Natural killer cell treated with Interleukin-12 subunit alpha and Interleukin-12 subunit beta and Interleukin-15 and Interleukin-18, amount 100 ng/mL, for 72 hours (primary cell): ENCODE results near the gene GNG7. TPM values are rescaled to one million over a fixed set of nuclear protein-coding genes. Genes with fewer than 3 reads are reported as not detected.
"Not testable (repeated sequence)": the region's sequence is repeated elsewhere in the genome, so short reads cannot be mapped to it uniquely, and the experiment has no call there.

Experiments
- ATAC-seq, 2 donors: fragments of 150-1000 bp; cut with Tn5 transposase in 1 of 2; sonication (Bioruptor Pico), chemical (Tn5 transposase) in 1 of 2; 2 replicates each; pipeline ENCODE4 v1.10.0; 2021
- DNase-seq: peaks from one replicate; pipeline ENCODE4 v3.0.0; 2022; ENCODE audit warnings: low spot score
- H3K27ac Mint-ChIP-seq, 2 donors: 1 replicate in 1 of 2; 2 replicates in 1 of 2; pipeline ENCODE4 v1.8.0; 2022; ENCODE audit warnings: mixed read lengths in 2 of 2, mild to moderate bottlenecking in 1 of 2, moderate library complexity in 1 of 2
- H3K27me3 Mint-ChIP-seq, 2 donors: 1 replicate in 1 of 2; 2 replicates in 1 of 2; pipeline ENCODE4 v1.8.0; 2022; ENCODE audit warnings: mixed read lengths in 2 of 2
- H3K36me3 Mint-ChIP-seq: one replicate; pipeline ENCODE4 v1.8.0; 2022; ENCODE audit warnings: mixed read lengths
- H3K4me1 Mint-ChIP-seq, 2 donors: 1 replicate in 1 of 2; 2 replicates in 1 of 2; pipeline ENCODE4 v1.8.0; 2022; ENCODE audit warnings: low read depth in 2 of 2, mixed read lengths in 2 of 2, mild to moderate bottlenecking in 1 of 2
- H3K4me3 Mint-ChIP-seq: one replicate; pipeline ENCODE4 v1.8.0; 2022; ENCODE audit warnings: mixed read lengths
- H3K9me3 Mint-ChIP-seq: 2 replicates; pipeline ENCODE4 v1.8.0; 2022; ENCODE audit warnings: mixed read lengths
- total RNA-seq, 2 donors: library from RNA; stranded (reverse); gene quantifications; one replicate each; pipeline ENCODE4 v1.2.3, GENCODE V29; 2022

GNG7 gene
- total RNA-seq, 2 donors from 2014 or later: 0.26 to 0.59 TPM

DNA sequence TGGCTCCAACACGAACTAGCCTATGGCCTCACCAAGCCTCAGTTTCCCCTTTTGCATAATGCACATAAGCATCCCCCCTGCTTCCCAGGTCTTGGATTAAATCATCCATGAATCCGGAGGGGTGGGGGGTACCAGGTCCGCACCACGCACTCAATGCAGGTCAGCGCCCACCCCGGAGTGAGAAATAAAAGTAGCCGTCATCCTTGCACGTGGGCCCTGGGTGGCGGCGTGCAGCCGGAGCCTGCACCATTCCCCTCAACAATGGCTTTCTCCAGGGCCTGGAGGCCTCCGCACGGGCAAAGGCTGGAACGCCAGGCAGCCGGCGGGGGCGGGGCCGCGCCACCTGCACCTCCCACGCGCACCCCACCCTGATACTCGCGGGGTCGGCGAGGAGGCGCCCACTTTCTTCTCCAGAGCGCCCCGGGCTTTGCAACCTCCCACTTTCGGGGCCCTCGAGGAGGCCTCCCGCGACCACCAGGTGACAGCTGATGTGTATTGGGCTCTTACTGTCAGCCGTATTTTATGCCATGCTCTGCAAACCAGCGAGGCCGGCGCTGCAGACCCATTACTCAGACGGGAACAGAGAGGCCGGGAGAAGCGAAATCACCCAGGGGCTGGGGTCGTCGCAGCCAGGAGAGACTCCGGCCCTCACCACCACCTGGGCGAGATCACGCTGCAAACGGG lies 227.3 kb downstream of the GNG7 start:
- peaks cover 10 to 35% of the 10 kb centered on the region in 2 donors for H3K4me1 Mint-ChIP-seq
- peak overlapping the region; percentile 99 for H3K4me3 Mint-ChIP-seq
- ATAC-seq: peak; percentile 0 to 17
- peak overlapping the region; percentile 90 to 99 for H3K27ac Mint-ChIP-seq
- H3K27me3 Mint-ChIP-seq: no peaks in the 10 kb centered on the region
- peak; percentile 79 for DNase-seq
- H3K9me3 Mint-ChIP-seq: no peaks in the 10 kb centered on the region
- peaks cover 28% of the 10 kb centered on the region for H3K36me3 Mint-ChIP-seq

DNA sequence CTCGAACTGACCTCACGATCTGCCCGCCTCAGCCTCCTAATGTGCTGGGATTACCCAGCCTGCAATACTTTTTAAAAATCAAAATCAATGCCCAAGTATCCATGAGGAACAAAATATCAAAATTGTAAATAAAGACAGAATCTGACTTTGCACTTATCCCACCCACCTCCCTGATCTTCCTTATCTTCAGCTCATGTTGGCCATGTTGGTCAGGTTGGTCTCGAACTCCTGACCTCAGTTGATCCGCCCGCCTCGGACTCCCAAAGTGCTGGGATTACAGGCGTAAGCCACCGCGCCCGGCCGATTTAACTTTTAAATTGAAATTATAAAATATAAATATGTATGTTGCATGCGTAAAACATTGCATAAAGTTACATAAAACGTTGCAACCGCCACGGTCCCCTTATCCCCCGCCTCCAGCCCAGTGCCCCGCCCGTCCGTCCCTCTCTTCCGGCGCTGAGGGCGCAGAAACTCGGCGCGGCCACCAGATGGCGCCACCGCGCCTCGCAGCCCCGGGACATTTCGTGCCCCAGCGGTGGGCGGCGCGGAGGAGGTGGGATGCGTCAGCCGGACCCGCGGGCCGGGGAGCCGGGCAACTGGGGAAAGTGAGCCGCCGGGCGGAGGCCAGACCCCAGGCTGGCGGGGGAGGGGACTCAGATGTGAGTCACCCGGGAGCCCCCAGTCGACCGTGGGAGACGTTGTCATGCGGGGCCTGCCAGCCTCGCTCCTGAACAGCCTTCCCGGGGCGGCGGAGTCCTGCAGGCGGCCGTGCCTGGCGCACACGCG lies 228.1 kb downstream of the GNG7 start:
- peak overlapping the region; percentile 99 for H3K4me3 Mint-ChIP-seq
- H3K9me3 Mint-ChIP-seq: no peaks in the 10 kb centered on the region
- peak; percentile 96 for DNase-seq
- peak; percentile 51 to 58 for ATAC-seq
- no peaks in the 10 kb centered on the region for H3K27me3 Mint-ChIP-seq
- peaks cover 28% of the 10 kb centered on the region for H3K36me3 Mint-ChIP-seq
- H3K27ac Mint-ChIP-seq: peak overlapping the region; percentile 90 to 99
- peaks cover 10 to 32% of the 10 kb centered on the region in 2 donors for H3K4me1 Mint-ChIP-seq

DNA sequence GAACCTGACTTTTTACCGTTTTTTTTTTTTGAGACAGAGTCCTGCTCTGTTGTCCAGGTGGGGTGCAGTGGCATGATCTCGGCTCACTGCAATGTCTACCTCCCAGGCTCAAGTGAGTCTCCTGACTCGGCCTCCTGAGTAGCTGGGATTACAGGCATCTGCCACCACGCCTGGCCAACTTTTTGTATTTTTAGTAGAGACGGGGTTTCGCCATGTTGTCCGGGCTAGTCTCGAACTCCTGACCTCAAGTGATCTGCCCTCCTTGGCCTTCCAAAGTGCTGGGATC lies 232.6 kb downstream of the GNG7 start:
- not testable (repeated sequence) for H3K36me3 Mint-ChIP-seq, H3K27ac Mint-ChIP-seq, H3K27me3 Mint-ChIP-seq

DNA sequence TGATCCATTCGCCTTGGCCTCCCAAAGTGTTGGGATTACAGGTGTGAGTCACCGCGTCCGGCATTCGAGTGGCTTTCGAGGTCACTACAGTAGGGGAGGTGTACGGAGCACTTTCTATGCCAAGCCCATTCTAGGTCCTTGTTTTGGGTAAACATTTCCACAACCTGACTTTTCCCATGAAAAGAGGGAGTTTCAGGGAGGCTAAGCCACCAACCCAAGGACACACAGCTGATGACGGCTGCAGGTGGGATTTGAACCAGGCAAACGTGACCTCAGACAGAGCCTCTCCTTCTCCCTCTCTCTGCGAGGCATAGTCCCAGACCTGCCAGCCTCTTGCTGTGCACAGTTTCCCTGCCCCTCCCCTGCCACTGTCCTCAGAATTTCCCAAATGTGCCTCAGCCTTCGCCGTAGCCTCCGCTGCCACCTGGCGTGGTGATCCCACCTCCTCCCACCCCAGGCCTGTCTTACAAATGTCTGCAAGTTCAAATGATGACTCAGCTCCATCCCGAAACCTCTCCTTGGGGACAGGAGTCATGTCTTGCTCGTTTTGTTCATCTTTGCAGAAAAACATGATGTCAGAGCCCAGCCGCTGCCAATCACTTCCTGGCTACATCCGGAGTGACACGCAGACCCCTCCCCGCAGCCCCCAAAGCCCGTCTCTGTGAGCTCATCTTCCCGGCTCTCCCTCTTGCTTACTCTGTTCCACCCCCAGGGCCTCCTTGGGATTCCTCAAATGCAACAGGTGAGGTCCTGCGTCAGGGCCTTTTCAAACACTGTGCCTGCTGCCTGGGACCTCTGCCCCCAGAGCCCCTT lies 233.2 kb downstream of the GNG7 start:
- Mint-ChIP-seq H3K27ac (no peak overlapping the region), H3K36me3 (no peaks in the 10 kb centered on the region), H3K4me1 (peaks cover 0 to 8% of the 10 kb centered on the region in 2 donors), H3K4me3 (no peak overlapping the region), H3K9me3 (no peaks in the 10 kb centered on the region), H3K27me3 (no peaks in the 10 kb centered on the region)
- peak in 1 of 2 donors; percentile 45 for ATAC-seq
- DNase-seq: no peak

More for the DNA sequence above, 232.6 kb downstream of the GNG7 start:
- H3K4me3 Mint-ChIP-seq, ATAC-seq, H3K9me3 Mint-ChIP-seq, DNase-seq, H3K4me1 Mint-ChIP-seq: not testable (repeated sequence)

DNA sequence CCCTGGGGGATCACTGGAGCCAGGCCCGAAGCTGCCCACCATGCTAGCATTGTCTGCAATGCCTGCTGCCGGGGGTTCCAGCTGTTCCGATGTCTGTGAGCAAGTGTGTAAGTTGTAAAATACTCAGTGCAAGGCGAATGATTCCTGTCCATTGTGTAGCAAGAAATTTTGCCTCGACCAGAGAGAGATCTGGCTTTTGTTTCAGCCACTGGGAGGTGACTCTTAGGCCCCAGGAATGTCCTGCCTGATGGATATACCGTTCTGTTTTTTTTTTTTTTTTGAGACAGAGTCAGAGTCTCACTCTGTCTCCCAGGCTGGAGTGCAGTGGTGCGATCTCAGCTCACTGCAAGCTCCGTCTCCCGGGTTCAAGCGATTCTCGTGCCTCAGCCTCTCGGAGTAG lies 233.9 kb downstream of the GNG7 start:
- ATAC-seq: no peak
- no peaks in the 10 kb centered on the region for H3K36me3 Mint-ChIP-seq

DNA sequence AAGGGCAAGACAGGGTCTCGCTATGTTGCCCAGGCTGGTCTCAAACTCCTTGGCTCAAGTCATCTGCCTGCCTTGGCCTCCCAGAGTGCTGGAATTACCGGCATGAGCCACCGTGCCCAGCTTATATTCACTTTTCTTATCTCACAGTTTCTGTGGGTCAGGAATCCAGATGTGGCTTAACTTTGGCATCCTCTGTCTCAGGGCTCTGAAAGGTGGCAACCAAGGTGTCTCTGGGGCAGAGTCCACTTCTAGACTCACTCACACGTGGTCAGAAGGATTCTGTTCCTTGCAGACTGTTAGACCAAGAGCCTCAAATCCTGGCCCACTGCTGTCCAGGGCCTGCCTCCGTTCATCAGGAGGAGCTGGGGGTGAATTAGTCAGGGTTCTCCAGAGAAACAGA lies 238.1 kb downstream of the GNG7 start:
- H3K4me3 Mint-ChIP-seq: no peak overlapping the region

More for the DNA sequence above, 233.9 kb downstream of the GNG7 start:
- Mint-ChIP-seq H3K9me3 (no peaks in the 10 kb centered on the region), H3K4me1 (peaks cover 0 to 8% of the 10 kb centered on the region in 2 donors), H3K4me3 (no peak overlapping the region), H3K27me3 (no peaks in the 10 kb centered on the region), H3K27ac (no peak overlapping the region)
- no peak for DNase-seq

DNA sequence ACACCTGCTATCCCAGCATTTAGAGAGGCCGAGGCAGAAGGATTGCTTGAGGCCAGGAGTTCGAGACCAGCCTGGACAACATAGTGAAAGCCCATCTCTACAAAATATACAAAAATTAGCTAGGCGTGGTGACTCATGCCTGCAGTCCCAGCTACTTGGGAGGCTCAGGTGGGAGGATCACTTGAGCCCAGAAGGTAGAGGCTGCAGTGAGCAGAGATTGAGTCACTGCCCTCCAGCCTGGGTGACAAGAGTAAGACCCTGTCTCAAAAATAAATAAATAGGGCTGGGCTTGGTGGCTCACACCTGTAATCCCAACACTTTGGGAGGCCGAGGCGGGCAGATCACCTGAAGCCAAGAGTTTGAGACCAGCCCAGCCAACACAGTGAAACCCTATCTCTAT lies 238.8 kb downstream of the GNG7 start:
- not testable (repeated sequence) for H3K9me3 Mint-ChIP-seq, H3K4me1 Mint-ChIP-seq, H3K27ac Mint-ChIP-seq, H3K27me3 Mint-ChIP-seq, ATAC-seq, H3K36me3 Mint-ChIP-seq, H3K4me3 Mint-ChIP-seq, DNase-seq

More for the DNA sequence above, 238.1 kb downstream of the GNG7 start:
- Mint-ChIP-seq H3K27me3 (no peaks in the 10 kb centered on the region), H3K36me3 (no peaks in the 10 kb centered on the region), H3K4me1 (peaks cover 8 to 9% of the 10 kb centered on the region in 2 donors), H3K27ac (no peak overlapping the region), H3K9me3 (no peaks in the 10 kb centered on the region)
- DNase-seq (no peak), ATAC-seq (no peak)

DNA sequence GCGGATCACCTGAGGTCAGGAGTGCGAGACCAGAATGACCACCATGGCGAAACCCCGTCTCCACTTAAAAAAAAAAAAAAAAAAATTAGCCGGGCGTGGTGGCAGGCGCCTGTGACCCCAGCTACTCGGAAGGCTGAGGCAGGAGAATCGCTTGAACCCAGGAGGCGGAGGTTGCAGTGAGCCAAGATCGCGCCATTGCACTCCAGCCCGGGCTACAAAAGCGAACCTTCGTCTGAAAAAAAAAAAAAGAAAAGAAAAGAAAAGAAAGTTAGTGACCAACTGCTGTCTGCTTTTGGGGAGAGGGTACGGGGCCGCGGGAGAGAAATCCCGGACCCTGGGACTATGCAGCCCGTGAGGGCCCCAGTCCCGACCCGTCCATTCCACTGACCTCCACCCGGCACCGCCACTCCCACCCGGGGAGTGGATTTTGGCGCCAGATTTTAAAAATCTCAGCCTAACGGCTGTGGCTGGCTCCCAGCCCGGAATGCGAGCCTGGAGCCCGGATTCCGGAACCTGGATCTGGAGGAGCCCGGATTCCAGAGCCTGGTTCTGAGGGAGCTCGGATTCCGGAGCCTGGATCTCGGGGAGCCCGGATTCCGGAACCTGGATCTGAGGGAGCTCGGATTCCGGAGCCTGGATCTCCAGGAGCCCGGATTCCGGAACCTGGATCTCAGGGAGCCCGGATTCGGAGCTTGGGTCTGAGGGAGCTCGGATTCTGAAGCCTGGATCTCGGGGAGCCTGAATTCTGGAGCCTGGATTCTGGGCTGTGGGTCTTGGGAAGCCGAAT lies 239.7 kb downstream of the GNG7 start:
- no peak for DNase-seq
- H3K36me3 Mint-ChIP-seq: no peaks in the 10 kb centered on the region
- H3K4me3 Mint-ChIP-seq: peak overlapping the region; percentile 84
- H3K9me3 Mint-ChIP-seq: no peaks in the 10 kb centered on the region
- H3K27me3 Mint-ChIP-seq: no peaks in the 10 kb centered on the region
- peaks cover 7 to 8% of the 10 kb centered on the region in 2 donors for H3K4me1 Mint-ChIP-seq
- no peak overlapping the region for H3K27ac Mint-ChIP-seq
- ATAC-seq: no peak

DNA sequence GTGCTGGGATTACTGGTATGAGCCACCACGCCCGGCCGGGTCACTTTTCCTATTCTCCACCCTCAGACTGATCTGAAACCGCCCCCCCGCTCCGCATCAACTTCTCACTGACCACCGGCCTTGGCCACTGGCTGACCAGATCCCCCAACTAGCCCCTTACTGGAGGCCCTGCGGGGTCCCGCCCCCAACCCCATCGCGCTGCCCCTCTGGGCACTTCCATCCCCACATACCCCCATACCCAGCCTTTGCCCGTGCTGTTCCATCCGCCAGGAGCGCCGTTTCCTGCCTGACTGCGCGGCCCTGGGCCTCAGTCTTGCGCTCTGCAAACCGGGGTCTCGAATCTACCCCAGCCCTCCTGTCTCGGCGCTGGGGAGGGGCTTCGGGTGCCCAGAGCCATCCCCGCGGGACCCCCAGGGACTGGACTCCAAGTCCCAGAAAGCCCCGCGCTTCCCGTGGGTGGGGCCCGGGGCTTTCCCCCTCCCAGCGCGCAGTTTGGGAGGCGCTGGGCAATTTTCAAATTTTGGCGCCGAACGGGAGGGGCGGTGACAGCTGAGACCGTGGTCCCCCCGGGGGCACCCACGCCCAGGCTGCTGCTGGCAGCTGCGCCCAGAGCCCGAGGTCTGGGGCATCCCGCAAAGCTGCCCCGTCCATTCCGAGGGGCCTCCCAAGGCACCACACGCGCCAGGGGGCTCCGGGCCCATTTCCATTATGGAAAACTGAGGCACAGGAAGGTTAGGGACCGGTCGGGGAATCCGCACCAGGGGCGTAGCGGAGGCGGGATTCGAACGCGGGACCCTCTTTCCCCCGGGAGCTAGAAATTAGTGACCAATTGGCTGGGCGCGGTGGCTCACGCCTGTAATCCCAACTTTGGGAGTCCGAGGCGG lies 240.5 kb downstream of the GNG7 start:
- Mint-ChIP-seq H3K9me3 (no peaks in the 10 kb centered on the region), H3K36me3 (no peaks in the 10 kb centered on the region), H3K4me1 (peaks cover 12 to 13% of the 10 kb centered on the region in 2 donors), H3K27ac (peak overlapping the region; percentile 25 to 35), H3K4me3 (peak overlapping the region; percentile 84), H3K27me3 (no peaks in the 10 kb centered on the region)
- DNase-seq: peak; percentile 78
- peak; percentile 84 to 89 for ATAC-seq

Other genes with a start within 250 kb of the GNG7 start
- gene LMNB2, start 245.7 kb downstream of the GNG7 start, total RNA-seq: 100 to 1,000 TPM in 1 of 2 donors, 10 to 100 TPM in 1; 74.9 to 165 TPM
- 100 to 1,000 TPM; 233 to 784 TPM for gene GADD45B, start 226.6 kb downstream of the GNG7 start, total RNA-seq
- not detected for gene DIRAS1, start 18.7 kb upstream of the GNG7 start, total RNA-seq
- gene SLC39A3, start 37.3 kb upstream of the GNG7 start, total RNA-seq: 10 to 100 TPM; 30.5 to 91.6 TPM
- gene SGTA, start 80.6 kb upstream of the GNG7 start, total RNA-seq: 100 to 1,000 TPM in 1 of 2 donors, 10 to 100 TPM in 1; 61.1 to 107 TPM
- 100 to 1,000 TPM; 105 to 224 TPM for gene THOP1, start 82.8 kb upstream of the GNG7 start, total RNA-seq
- 1 to 10 TPM in 1 of 2 donors, under 1 TPM in 1; 0.89 to 2.9 TPM for gene ZNF554, start 117.2 kb upstream of the GNG7 start, total RNA-seq
- gene ZNF555, start 138.8 kb upstream of the GNG7 start, total RNA-seq: 1 to 10 TPM; 2.6 to 3.0 TPM
- not detected for gene ZNF556, start 164.6 kb upstream of the GNG7 start, total RNA-seq
- 1 to 10 TPM; 4.1 to 4.8 TPM for gene ZNF57, start 198.2 kb upstream of the GNG7 start, total RNA-seq
- 10 to 100 TPM in 1 of 2 donors, 1 to 10 TPM in 1; 5.3 to 10.4 TPM for gene ZNF77, start 242.3 kb upstream of the GNG7 start, total RNA-seq